DOHH2 (cell line): ENCODE measurements around the gene TRIM46.
A peak's percentile ranks its signal among the peaks of the same experiment; 100 is the strongest.
"Not testable (repeated sequence)": the region's sequence is repeated elsewhere in the genome, so short reads cannot be mapped to it uniquely, and the experiment has no call there.

Experiments used
- H3F3A ChIP-seq: fragments of 200-600 bp; sonication (generic), shearing (Covaris generic); 2 replicates; pipeline ENCODE4 v1.6.0; 2016; ENCODE audit warnings: antibody characterized with exemption, mild to moderate bottlenecking; ENCODE audit not compliant: control insufficient read depth, insufficient read depth
- H3K27ac ChIP-seq: fragments of 200-600 bp; sonication (generic); 2 replicates; pipeline ENCODE4 v1.5.1; 2014; ENCODE audit warnings: low read depth, mild to moderate bottlenecking, low read length, moderate library complexity
- H3K27me3 ChIP-seq: fragments of 200-600 bp; sonication (generic); 2 replicates; pipeline ENCODE4 v1.6.1; 2014; ENCODE audit warnings: mild to moderate bottlenecking, low read length, mixed read lengths; ENCODE audit not compliant: control insufficient read depth
- H3K36me3 ChIP-seq: fragments of 200-600 bp; sonication (generic); 2 replicates; pipeline ENCODE4 v1.6.1; 2014; ENCODE audit warnings: mild to moderate bottlenecking, low read length, moderate library complexity, mixed read lengths; ENCODE audit not compliant: control insufficient read depth
- H3K4me1 ChIP-seq: fragments of 200-600 bp; sonication (generic); 2 replicates; pipeline ENCODE4 v1.6.1; 2014; ENCODE audit warnings: mild to moderate bottlenecking, low read length, mixed read lengths; ENCODE audit not compliant: control insufficient read depth
- H3K4me2 ChIP-seq: fragments of 200-600 bp; sonication (generic); 2 replicates; pipeline ENCODE4 v1.6.0; 2014; ENCODE audit warnings: mild to moderate bottlenecking, low read length, moderate library complexity
- H3K4me3 ChIP-seq: fragments of 200-600 bp; sonication (generic); 2 replicates; pipeline ENCODE4 v1.5.1; 2014; ENCODE audit warnings: mild to moderate bottlenecking, low read length, mixed read lengths
- H3K79me2 ChIP-seq: fragments of 200-600 bp; sonication (generic); 2 replicates; pipeline ENCODE4 v1.6.1; 2014; ENCODE audit warnings: mild to moderate bottlenecking, low read length, mixed read lengths; ENCODE audit not compliant: control insufficient read depth
- H3K9me2 ChIP-seq: fragments of 200-600 bp; sonication (generic); replicated peaks from 2 replicates; pipeline ENCODE4 v1.6.1; 2014; ENCODE audit warnings: mild to moderate bottlenecking, low read length, mixed read lengths; ENCODE audit not compliant: control insufficient read depth
- H3K9me3 ChIP-seq: fragments of 200-600 bp; sonication (generic); 2 replicates; pipeline ENCODE4 v1.6.1; 2014; ENCODE audit warnings: antibody characterized with exemption, low read length, mixed read lengths; ENCODE audit not compliant: control insufficient read depth, insufficient read depth
- H4K20me1 ChIP-seq: fragments of 200-600 bp; sonication (generic); 2 replicates; pipeline ENCODE4 v1.6.0; 2014; ENCODE audit warnings: low read depth, mild to moderate bottlenecking, antibody characterized with exemption, low read length, moderate library complexity; ENCODE audit not compliant: control insufficient read depth, insufficient read depth
- CTCF ChIP-seq: fragments of 200-600 bp; sonication (generic); IDR thresholded peaks from one replicate; pipeline ENCODE4 v1.5.1; 2014; ENCODE audit warnings: antibody characterized with exemption, mild to moderate bottlenecking, low read depth, low read length; ENCODE audit not compliant: poor library complexity, severe bottlenecking
- EZH2phosphoT487 ChIP-seq: fragments of 200-600 bp; sonication (generic); IDR thresholded peaks from 2 replicates; pipeline ENCODE4 v1.6.1; 2017; ENCODE audit warnings: borderline replicate concordance, mild to moderate bottlenecking, antibody characterized with exemption, low read length, moderate library complexity, mixed read lengths

The TRIM46 gene

GRCh38 chr1:155218854-155219591 is 45.4 kb downstream of the TRIM46 start:
- Histone ChIP-seq H3K9me3 (no peaks in the 10 kb centered on the region), H3K4me1 (peaks cover 48% of the 10 kb centered on the region), H3K9me2 (no peaks in the 10 kb centered on the region), H3K4me3 (no peak overlapping the region), H3F3A (peaks cover 12% of the 10 kb centered on the region), H3K79me2 (peaks cover 15% of the 10 kb centered on the region), H3K4me2 (peak overlapping the region; percentile 15; the same call in 1 of the 2 replicates), H3K36me3 (peaks cover 7% of the 10 kb centered on the region), H3K27ac (no peak overlapping the region), H3K27me3 (no peaks in the 10 kb centered on the region), H4K20me1 (no peaks in the 10 kb centered on the region)
- TF ChIP-seq EZH2phosphoT487 (no peak), CTCF (no peak)

DNA sequence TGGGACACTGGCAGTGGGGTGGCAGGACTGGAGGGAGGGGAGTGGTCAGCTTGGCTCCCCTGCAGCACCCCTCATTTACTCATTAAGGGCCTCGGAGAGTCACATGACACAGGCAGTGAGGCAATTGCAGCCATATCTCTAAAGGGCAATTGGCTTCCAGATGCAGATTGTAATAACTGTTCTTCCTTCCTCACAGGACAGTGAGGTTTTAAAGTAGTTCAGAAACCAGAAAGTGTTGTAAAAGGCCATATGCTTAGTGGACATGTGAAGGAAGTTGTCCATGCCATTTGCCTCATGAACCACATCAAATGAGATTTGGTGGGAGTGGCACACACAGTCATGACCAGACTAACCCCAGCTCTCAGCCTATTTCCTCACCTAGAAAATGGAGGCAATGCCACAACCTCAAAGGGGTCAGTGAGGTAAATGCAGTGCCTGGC is 46.0 kb downstream of the TRIM46 start:
- H3K79me2 ChIP-seq: peaks cover 18% of the 10 kb centered on the region
- TF ChIP-seq EZH2phosphoT487 (no peak), CTCF (no peak)
- no peaks in the 10 kb centered on the region for H3K9me3 ChIP-seq
- peaks cover 17% of the 10 kb centered on the region for H3F3A ChIP-seq
- H3K27ac ChIP-seq: no peak overlapping the region
- no peaks in the 10 kb centered on the region for H3K27me3 ChIP-seq
- peak overlapping the region; percentile 15; the same call in 1 of the 2 replicates for H3K4me2 ChIP-seq
- peaks cover 10% of the 10 kb centered on the region for H3K36me3 ChIP-seq
- H4K20me1 ChIP-seq: no peaks in the 10 kb centered on the region
- no peak overlapping the region for H3K4me3 ChIP-seq
- H3K9me2 ChIP-seq: no peaks in the 10 kb centered on the region
- peaks cover 54% of the 10 kb centered on the region for H3K4me1 ChIP-seq

DNA sequence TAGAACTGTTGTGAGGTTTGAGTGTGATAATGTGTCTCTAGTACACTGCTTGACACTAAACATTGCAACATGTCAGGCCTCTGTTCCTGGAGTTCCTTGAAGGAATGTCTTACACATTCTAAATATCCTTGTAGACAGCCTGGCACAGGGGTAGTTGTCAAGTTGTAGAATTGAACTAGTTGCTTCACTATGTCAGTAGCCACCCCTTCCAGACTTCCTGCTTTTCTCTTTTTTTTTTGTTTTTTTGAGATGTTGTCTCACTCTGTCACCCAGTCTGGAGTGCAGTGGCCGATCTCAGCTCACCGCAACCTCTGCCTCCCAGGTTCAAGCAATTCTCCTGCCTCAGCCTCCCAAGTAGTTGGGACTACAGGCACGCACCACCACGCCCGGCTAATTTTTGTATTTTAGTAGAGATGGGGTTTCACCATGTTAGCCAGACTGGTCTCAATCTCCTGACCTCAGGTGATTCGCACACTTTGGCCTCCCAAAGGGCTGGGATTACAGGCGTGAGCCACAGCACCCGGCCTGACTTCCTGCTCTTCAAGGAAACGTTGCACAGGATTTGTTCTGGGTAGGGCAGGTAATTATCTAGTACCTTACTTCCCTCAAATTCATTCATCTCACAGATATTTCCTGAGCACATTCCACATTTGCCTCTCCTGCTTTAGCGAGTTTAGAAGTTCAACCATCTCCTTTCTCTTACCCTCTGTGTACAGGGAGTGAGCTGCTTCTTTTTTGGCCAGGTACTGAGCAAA is 46.7 kb downstream of the TRIM46 start:
- Histone ChIP-seq H3K4me1 (peaks cover 61% of the 10 kb centered on the region), H3K36me3 (peaks cover 10% of the 10 kb centered on the region), H3F3A (peaks cover 25% of the 10 kb centered on the region), H3K79me2 (peaks cover 18% of the 10 kb centered on the region)
- H3K4me3 ChIP-seq, H3K27ac ChIP-seq, H3K27me3 ChIP-seq, H3K4me2 ChIP-seq, H3K9me3 ChIP-seq, H4K20me1 ChIP-seq, H3K9me2 ChIP-seq: not testable (repeated sequence)

- Histone ChIP-seq H3K9me2 (no peaks in the 10 kb centered on the region), H4K20me1 (no peaks in the 10 kb centered on the region), H3K4me3 (peak overlapping the region; percentile 52), H3K4me2 (peak overlapping the region; percentile 92), H3K27me3 (no peaks in the 10 kb centered on the region), H3K9me3 (no peaks in the 10 kb centered on the region), H3K79me2 (peaks cover 38% of the 10 kb centered on the region), H3K36me3 (peaks cover 22% of the 10 kb centered on the region), H3F3A (peaks cover 41% of the 10 kb centered on the region), H3K27ac (peak overlapping the region; percentile 91), H3K4me1 (peaks cover 77% of the 10 kb centered on the region)
- TF ChIP-seq CTCF (no peak), EZH2phosphoT487 (no peak)
Measured at GRCh38 chr1:155223047-155223446, 49.4 kb downstream of the TRIM46 start.

GRCh38 chr1:155225404-155225759 is 51.7 kb downstream of the TRIM46 start:
- H3K9me2 ChIP-seq, H3K9me3 ChIP-seq, H4K20me1 ChIP-seq, H3K27me3 ChIP-seq: not testable (repeated sequence)
- peaks cover 39% of the 10 kb centered on the region for H3K79me2 ChIP-seq
- H3K27ac ChIP-seq: peak overlapping the region; percentile 91
- peaks cover 40% of the 10 kb centered on the region for H3F3A ChIP-seq
- peak overlapping the region; percentile 92 for H3K4me2 ChIP-seq
- peak overlapping the region; percentile 98 for H3K4me3 ChIP-seq
- peaks cover 22% of the 10 kb centered on the region for H3K36me3 ChIP-seq
- H3K4me1 ChIP-seq: peaks cover 66% of the 10 kb centered on the region
